ENCODE measurements around the gene VCL. TPM values are rescaled to one million over a fixed set of nuclear protein-coding genes. Genes with fewer than 3 reads are reported as not detected.
"Not testable (repeated sequence)": the region's sequence is repeated elsewhere in the genome, so short reads cannot be mapped to it uniquely, and the experiment has no call there.

The VCL gene
- polyA plus RNA-seq, 1 of the 3 experiments (the other 2 are of a cell fraction), result 147 TPM

DNA sequence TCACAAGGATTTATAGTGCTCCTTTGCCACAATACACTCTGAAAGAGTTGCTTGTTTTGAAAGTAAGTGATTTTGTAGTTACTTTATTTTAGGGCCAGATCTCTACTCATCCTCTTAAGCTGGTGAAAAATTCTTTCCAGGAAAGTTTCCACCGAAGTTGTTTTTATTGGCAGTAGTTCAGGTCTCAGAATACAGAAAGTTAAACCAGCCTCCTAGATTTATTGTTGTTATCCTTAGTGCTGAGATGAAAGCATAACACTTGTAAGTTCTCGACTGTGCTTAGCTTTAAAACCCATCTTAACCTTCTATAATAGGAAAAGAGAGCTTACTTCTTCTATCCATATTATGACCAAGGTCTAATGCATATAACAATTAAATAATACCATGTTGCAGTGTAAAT is 147.2 kb downstream of the VCL start:
- peaks cover 33% of the 10 kb centered on the region for H4K20me1 ChIP-seq (ENCODE audit: insufficient read depth)
- H3K79me2 ChIP-seq (ENCODE audit: insufficient read depth), result peaks cover 93% of the 10 kb centered on the region
- no peak for DNase-seq
- peaks cover 7 to 16% of the 10 kb centered on the region in 2 experiments; a peak in 3 of 4 replicates for H3K4me1 ChIP-seq (ENCODE audit: control insufficient read depth in 1 of 2, insufficient read depth in 2 of 2, low read depth in 1 of 2, low read length in 1 of 2)
- no peak overlapping the region for H3K4me3 ChIP-seq (ENCODE audit: low read depth in 2 of 2, low read length in 1 of 2)
- H3K9me2 ChIP-seq, result no peaks in the 10 kb centered on the region
- CTCF ChIA-PET, result interaction anchor here (1.1 to 2.1 kb wide), 3 partner anchors 9 to 64 kb away, joined by 3 to 7 read pairs (median 3); no protein-coding TSS in a partner anchor
- H3K36me3 ChIP-seq (replicated peaks in 1 of 2; ENCODE audit: control insufficient read depth in 1 of 2, insufficient read depth in 2 of 2, low read length in 1 of 2), result peaks cover 0 to 20% of the 10 kb centered on the region in 2 experiments
- TF ChIP-seq POLR2AphosphoS5 (IDR thresholded peaks at IDR 0.05; ENCODE audit: low read depth, low read length) (peak; percentile 23; the same call in 1 of the 2 replicates), TEAD4 (IDR thresholded peaks at IDR 0.05; ENCODE audit: borderline replicate concordance, insufficient read depth) (no peak), TAF1 (IDR thresholded peaks at IDR 0.05; ENCODE audit: borderline replicate concordance, low read depth, low read length) (no peak), NFIC (IDR thresholded peaks at IDR 0.05; ENCODE audit: borderline replicate concordance) (peak; percentile 82)
- TF ChIP-seq, protein P1, sequence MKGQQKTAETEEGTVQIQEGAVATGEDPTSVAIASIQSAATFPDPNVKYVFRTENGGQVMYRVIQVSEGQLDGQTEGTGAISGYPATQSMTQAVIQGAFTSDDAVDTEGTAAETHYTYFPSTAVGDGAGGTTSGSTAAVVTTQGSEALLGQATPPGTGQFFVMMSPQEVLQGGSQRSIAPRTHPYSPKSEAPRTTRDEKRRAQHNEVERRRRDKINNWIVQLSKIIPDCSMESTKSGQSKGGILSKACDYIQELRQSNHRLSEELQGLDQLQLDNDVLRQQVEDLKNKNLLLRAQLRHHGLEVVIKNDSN (IDR thresholded peaks at IDR 0.05; ENCODE audit: borderline replicate concordance, low read depth), result no peak
- TF ChIP-seq, protein P2, sequence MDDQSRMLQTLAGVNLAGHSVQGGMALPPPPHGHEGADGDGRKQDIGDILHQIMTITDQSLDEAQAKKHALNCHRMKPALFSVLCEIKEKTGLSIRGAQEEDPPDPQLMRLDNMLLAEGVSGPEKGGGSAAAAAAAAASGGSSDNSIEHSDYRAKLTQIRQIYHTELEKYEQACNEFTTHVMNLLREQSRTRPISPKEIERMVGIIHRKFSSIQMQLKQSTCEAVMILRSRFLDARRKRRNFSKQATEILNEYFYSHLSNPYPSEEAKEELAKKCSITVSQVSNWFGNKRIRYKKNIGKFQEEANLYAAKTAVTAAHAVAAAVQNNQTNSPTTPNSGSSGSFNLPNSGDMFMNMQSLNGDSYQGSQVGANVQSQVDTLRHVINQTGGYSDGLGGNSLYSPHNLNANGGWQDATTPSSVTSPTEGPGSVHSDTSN (IDR thresholded peaks at IDR 0.05), result peak; percentile 66; the same call in 1 of the 2 replicates
- WGBS (ENCODE audit: low lambda C conversion rate), result 22% methylated on average over 2 of the region's 2 CpGs
- POLR2A ChIA-PET, result interaction anchor here (0.6 kb wide), 1 partner anchor 9 kb away, joined by 3 read pairs; no protein-coding TSS in a partner anchor
- H2AFZ ChIP-seq (ENCODE audit: low read depth), result no peak overlapping the region
- no peaks in the 10 kb centered on the region for H3K27me3 ChIP-seq (ENCODE audit: insufficient read depth)
- peaks cover 24% of the 10 kb centered on the region for H3F3A ChIP-seq (replicated peaks; ENCODE audit: insufficient read depth)
- H3K4me2 ChIP-seq, result peak overlapping the region; percentile 3; the same call in 1 of the 2 replicates
- peak overlapping the region; percentile 14 to 75; a peak in 3 of 4 replicates for H3K27ac ChIP-seq (ENCODE audit: low read depth in 2 of 2, low read length in 1 of 2)
- peak overlapping the region; percentile 11; the same call in 1 of the 2 replicates for H3K9ac ChIP-seq
- no peaks in the 10 kb centered on the region for H3K9me3 ChIP-seq

DNA sequence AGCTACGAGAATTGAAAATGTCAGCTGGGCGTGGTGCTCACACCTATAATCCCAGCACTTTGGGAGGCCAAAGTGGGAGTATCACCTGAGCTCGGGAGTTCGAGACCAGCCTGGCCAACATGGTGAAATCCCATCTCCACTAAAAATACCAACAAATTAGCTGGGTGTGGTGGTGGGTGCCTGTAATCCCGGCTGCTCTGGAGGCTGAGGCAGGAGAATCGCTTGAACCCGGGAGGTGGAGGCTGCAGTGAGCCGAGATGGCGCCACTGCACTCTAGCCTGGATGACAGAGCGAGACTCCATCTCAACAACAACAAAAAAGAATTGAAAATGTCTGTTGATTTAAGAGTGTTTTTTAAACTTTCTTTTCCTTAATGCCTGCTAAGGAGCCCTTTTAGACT is 149.1 kb downstream of the VCL start:
- Histone ChIP-seq H3K4me1 (ENCODE audit: control insufficient read depth in 1 of 2, insufficient read depth in 2 of 2, low read depth in 1 of 2, low read length in 1 of 2) (peaks cover 7 to 16% of the 10 kb centered on the region in 2 experiments; a peak in 3 of 4 replicates), H3K36me3 (replicated peaks in 1 of 2; ENCODE audit: control insufficient read depth in 1 of 2, insufficient read depth in 2 of 2, low read length in 1 of 2) (peaks cover 0 to 10% of the 10 kb centered on the region in 2 experiments), H3K79me2 (ENCODE audit: insufficient read depth) (peaks cover 88% of the 10 kb centered on the region), H3F3A (replicated peaks; ENCODE audit: insufficient read depth) (peaks cover 26% of the 10 kb centered on the region), H4K20me1 (ENCODE audit: insufficient read depth) (peaks cover 33% of the 10 kb centered on the region)
- WGBS (ENCODE audit: low lambda C conversion rate), result 99% methylated on average over 10 of the region's 10 CpGs
- DNase-seq; H3K9me2 ChIP-seq; H3K4me2 ChIP-seq; POLR2A ChIA-PET; H3K27ac ChIP-seq (ENCODE audit: low read depth in 2 of 2, low read length in 1 of 2); H3K9ac ChIP-seq; CTCF ChIA-PET; H3K9me3 ChIP-seq; H3K27me3 ChIP-seq (ENCODE audit: insufficient read depth); H3K4me3 ChIP-seq (ENCODE audit: low read depth in 2 of 2, low read length in 1 of 2); H2AFZ ChIP-seq (ENCODE audit: low read depth): not testable (repeated sequence)

Data from SK-N-SH (cell line).